ENCODE data around the gene KNDC1.

Gene KNDC1

DNA sequence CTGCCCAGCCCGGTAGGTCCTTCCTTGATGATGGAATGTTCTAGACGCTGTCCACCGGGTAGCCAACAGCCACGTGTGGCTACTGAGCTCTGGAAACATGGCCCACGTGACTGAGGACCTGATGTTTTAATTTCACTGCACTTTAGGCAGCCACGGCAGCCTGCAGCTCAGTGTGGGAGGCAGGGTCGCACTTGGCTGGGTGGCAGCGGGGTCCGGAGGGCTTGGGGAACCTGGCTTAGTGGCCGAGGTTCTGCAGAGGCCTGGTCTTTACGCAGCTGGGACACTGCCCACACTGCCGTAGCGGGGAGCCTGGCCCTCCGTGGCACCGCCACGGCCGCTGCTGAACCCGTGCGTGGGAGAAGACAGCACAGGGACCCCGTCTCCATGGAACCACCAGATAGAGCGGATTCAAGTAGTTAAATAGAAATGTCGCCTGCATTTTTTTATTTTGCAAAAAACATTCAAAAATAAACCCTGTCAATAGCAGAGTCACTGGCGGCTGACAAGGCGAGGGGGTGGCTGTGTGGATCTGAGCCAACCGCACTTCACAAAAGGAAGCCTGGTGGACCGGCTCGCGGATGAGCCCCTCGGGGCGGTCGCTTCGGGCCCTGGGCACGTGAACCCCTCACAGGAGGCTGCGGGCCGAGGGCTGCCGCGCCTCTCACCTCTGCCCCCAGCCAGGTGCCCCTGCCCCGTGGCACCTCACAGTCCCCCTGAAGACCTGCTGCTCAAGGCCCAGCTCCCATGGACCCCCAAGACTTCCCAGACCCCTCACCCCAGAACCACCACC, 44.4 kb downstream of the KNDC1 start:
- TF ChIP-seq FOXP2 (optimal IDR thresholded peaks at IDR 0.05; ENCODE audit: borderline replicate concordance, extremely low read depth, extremely low read length, insufficient read depth) (no peak), POLR2AphosphoS5 (IDR thresholded peaks at IDR 0.05; ENCODE audit: low read depth, low read length) (no peak), SIN3A (IDR thresholded peaks at IDR 0.05; ENCODE audit: borderline replicate concordance, insufficient read depth, low read length) (no peak), TAF1 (IDR thresholded peaks at IDR 0.05; ENCODE audit: borderline replicate concordance, insufficient read depth, low read length) (no peak)
- TF ChIP-seq, protein P1, sequence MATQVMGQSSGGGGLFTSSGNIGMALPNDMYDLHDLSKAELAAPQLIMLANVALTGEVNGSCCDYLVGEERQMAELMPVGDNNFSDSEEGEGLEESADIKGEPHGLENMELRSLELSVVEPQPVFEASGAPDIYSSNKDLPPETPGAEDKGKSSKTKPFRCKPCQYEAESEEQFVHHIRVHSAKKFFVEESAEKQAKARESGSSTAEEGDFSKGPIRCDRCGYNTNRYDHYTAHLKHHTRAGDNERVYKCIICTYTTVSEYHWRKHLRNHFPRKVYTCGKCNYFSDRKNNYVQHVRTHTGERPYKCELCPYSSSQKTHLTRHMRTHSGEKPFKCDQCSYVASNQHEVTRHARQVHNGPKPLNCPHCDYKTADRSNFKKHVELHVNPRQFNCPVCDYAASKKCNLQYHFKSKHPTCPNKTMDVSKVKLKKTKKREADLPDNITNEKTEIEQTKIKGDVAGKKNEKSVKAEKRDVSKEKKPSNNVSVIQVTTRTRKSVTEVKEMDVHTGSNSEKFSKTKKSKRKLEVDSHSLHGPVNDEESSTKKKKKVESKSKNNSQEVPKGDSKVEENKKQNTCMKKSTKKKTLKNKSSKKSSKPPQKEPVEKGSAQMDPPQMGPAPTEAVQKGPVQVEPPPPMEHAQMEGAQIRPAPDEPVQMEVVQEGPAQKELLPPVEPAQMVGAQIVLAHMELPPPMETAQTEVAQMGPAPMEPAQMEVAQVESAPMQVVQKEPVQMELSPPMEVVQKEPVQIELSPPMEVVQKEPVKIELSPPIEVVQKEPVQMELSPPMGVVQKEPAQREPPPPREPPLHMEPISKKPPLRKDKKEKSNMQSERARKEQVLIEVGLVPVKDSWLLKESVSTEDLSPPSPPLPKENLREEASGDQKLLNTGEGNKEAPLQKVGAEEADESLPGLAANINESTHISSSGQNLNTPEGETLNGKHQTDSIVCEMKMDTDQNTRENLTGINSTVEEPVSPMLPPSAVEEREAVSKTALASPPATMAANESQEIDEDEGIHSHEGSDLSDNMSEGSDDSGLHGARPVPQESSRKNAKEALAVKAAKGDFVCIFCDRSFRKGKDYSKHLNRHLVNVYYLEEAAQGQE (IDR thresholded peaks at IDR 0.05; ENCODE audit: insufficient read depth in 1 of 2, low read depth in 2 of 2, low read length in 2 of 2) = no peak

DNA sequence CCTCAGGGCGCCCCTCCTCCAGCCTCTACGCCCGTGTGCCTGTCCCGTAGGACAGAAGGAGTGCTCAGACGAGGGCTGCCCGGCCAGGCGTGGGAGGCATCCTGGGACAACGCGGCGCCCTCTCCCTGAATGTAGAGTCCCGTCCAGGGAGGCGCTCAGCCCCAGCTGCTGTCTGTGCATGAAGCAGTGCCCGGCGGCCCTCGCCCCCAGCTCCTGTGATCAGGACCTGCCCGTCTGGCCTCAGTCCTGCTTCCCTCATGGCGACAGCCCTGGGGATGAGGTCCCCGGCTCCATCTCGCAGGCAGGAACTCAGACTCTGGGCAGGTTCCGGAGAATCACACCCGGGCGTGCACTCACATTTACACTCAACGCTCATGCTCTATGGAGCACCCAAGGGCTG, 45.1 kb downstream of the KNDC1 start:
- TF ChIP-seq TAF1 (IDR thresholded peaks at IDR 0.05; ENCODE audit: borderline replicate concordance, insufficient read depth, low read length) (no peak), FOXP2 (optimal IDR thresholded peaks at IDR 0.05; ENCODE audit: borderline replicate concordance, extremely low read depth, extremely low read length, insufficient read depth) (no peak), SIN3A (IDR thresholded peaks at IDR 0.05; ENCODE audit: borderline replicate concordance, insufficient read depth, low read length) (no peak), POLR2AphosphoS5 (IDR thresholded peaks at IDR 0.05; ENCODE audit: low read depth, low read length) (no peak)
- TF ChIP-seq, protein P1 (IDR thresholded peaks at IDR 0.05; ENCODE audit: insufficient read depth in 1 of 2, low read depth in 2 of 2, low read length in 2 of 2) = no peak

- TF ChIP-seq SIN3A (IDR thresholded peaks at IDR 0.05; ENCODE audit: borderline replicate concordance, insufficient read depth, low read length) (no peak), FOXP2 (optimal IDR thresholded peaks at IDR 0.05; ENCODE audit: borderline replicate concordance, extremely low read depth, extremely low read length, insufficient read depth) (no peak)
These were observed 46.5 kb downstream of the KNDC1 start for GRCh38 chr10:133206356-133207040.

DNA sequence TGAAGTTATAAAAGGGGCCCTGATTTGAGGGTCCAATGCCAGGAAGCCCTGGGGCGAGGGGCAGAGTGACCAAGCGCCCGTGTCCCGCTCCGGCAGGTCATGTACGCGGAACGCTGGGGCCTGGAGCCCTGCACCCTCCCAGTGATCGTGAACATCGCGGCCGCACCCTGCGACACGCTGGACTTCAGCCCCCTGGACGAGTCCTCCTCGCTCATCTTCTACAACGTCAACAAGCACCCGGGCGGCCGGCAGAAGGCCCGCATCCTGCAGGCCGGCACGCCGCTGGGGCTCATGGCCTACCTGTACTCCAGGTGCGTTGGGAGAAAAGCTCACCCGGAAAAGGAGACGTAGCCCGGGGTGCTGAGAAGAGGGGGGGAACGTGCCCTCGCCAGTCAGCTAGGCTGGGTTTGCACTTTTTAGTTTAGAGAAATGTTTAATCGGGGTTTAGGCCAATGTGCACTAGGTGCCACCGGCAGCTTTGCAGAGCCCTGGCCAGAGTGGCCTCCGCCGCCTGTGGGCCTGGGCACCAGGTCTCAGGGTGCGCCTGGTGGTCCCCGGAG, 47.1 kb downstream of the KNDC1 start:
- no peak for TF ChIP-seq SIN3A (IDR thresholded peaks at IDR 0.05; ENCODE audit: borderline replicate concordance, insufficient read depth, low read length)

DNA sequence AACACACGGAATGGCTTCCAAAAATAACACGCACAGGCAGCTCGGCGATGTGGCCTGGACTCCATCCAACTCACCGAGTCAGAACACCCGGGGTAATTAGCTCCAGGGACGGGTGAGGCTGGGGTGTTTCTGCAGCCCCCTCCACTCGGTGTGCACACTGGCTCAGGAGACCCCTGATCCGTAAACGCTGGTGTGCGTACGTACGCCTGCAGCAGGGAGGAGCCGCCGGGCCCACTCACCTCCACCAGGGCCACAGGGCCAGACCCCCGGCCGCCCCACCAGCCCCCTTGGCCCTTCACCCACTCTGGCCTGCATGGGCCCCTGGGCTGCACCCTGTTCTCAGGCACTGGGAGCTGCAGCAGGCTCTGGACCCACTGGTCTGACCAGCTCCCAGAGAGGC, 47.6 kb downstream of the KNDC1 start:
- no peak for TF ChIP-seq SIN3A (IDR thresholded peaks at IDR 0.05; ENCODE audit: borderline replicate concordance, insufficient read depth, low read length)
- TF ChIP-seq POLR2AphosphoS5 (IDR thresholded peaks at IDR 0.05; ENCODE audit: low read depth, low read length) = no peak
- no peak for TF ChIP-seq TAF1 (IDR thresholded peaks at IDR 0.05; ENCODE audit: borderline replicate concordance, insufficient read depth, low read length)
- TF ChIP-seq FOXP2 (optimal IDR thresholded peaks at IDR 0.05; ENCODE audit: borderline replicate concordance, extremely low read depth, extremely low read length, insufficient read depth) = no peak

- no peak for TF ChIP-seq SIN3A (IDR thresholded peaks at IDR 0.05; ENCODE audit: borderline replicate concordance, insufficient read depth, low read length)
- TF ChIP-seq FOXP2 (optimal IDR thresholded peaks at IDR 0.05; ENCODE audit: borderline replicate concordance, extremely low read depth, extremely low read length, insufficient read depth) = no peak
- TF ChIP-seq TAF1 (IDR thresholded peaks at IDR 0.05; ENCODE audit: borderline replicate concordance, insufficient read depth, low read length) = no peak
- TF ChIP-seq, protein P1 (IDR thresholded peaks at IDR 0.05; ENCODE audit: insufficient read depth in 1 of 2, low read depth in 2 of 2, low read length in 2 of 2) = no peak
- no peak for TF ChIP-seq POLR2AphosphoS5 (IDR thresholded peaks at IDR 0.05; ENCODE audit: low read depth, low read length)
These were observed 48.4 kb downstream of the KNDC1 start for GRCh38 chr10:133208466-133208865.
